ENCODE data around the gene NOS3.

- TF ChIP-seq POLR2AphosphoS5 (IDR thresholded peaks at IDR 0.05; ENCODE audit: low read depth) (no peak), CTCF (conservative IDR thresholded peaks at IDR 0.05; ENCODE audit: low read depth in 2 of 2) (no peak)
These were observed 19.2 kb downstream of the NOS3 start for GRCh38 chr7:151010037-151010306.

Measured in GM23338 (cell line).